SH-SY5Y (cell line): ENCODE results near the gene ZNF365.

Experiments
- GATA2 ChIP-seq: IDR thresholded peaks from 2 replicates; pipeline ENCODE4 v1.6.1; 2011; ENCODE audit warnings: mild to moderate bottlenecking, low read depth, low read length
- GATA3 ChIP-seq: IDR thresholded peaks from 2 replicates; pipeline ENCODE4 v1.6.1; 2011; ENCODE audit warnings: low read depth, mild to moderate bottlenecking, low read length, moderate library complexity

GRCh38 chr10:62377026-62377415 is 2.9 kb downstream of the ZNF365 start:
- no peak for TF ChIP-seq GATA2
- TF ChIP-seq GATA3, result no peak
